Measurements from ENCODE around the gene VEGFA.

Gene VEGFA

DNA sequence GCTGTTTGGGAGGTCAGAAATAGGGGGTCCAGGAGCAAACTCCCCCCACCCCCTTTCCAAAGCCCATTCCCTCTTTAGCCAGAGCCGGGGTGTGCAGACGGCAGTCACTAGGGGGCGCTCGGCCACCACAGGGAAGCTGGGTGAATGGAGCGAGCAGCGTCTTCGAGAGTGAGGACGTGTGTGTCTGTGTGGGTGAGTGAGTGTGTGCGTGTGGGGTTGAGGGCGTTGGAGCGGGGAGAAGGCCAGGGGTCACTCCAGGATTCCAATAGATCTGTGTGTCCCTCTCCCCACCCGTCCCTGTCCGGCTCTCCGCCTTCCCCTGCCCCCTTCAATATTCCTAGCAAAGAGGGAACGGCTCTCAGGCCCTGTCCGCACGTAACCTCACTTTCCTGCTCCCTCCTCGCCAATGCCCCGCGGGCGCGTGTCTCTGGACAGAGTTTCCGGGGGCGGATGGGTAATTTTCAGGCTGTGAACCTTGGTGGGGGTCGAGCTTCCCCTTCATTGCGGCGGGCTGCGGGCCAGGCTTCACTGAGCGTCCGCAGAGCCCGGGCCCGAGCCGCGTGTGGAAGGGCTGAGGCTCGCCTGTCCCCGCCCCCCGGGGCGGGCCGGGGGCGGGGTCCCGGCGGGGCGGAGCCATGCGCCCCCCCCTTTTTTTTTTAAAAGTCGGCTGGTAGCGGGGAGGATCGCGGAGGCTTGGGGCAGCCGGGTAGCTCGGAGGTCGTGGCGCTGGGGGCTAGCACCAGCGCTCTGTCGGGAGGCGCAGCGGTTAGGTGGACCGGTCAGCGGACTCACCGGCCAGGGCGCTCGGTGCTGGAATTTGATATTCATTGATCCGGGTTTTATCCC, at the start of gene VEGFA:
TSS of gene VEGFA (plus strand) at position 686 of the 846 bp plus-strand sequence.
- peak; percentile 51 for DNase-seq

- no peak for DNase-seq
Measured at GRCh38 chr6:43720999-43721398, 49.0 kb upstream of the VEGFA start.

DNA sequence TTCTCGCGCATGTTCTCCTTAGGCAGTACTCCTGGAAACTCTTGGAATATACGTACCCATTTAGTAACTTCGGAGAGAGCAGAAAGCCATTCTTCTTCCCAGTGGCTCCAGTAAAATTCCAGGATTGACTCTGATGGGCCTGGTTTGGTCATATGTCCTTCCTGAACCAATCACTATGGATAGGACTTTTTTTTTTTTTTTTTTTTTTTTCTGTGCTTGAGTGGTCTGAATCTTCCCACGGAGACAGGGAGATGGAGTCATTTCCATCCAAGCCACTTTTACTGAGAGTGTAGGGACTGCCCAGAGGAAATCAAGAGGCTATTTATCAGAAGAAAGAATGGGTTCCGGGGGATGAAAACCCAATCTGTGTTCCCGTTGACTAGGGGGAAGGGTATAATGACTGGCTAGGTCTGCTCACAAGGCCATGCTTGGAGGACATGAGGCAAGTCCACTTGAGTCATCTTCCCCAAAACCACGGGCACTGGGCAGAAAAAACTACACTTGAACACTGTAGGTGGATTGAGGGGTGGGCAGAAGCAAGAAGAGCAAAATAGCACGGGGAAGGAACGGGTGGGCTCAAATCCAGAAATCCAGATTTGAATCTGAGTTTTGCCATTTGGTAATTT, 47.0 kb upstream of the VEGFA start:
- no peak for DNase-seq

DNA sequence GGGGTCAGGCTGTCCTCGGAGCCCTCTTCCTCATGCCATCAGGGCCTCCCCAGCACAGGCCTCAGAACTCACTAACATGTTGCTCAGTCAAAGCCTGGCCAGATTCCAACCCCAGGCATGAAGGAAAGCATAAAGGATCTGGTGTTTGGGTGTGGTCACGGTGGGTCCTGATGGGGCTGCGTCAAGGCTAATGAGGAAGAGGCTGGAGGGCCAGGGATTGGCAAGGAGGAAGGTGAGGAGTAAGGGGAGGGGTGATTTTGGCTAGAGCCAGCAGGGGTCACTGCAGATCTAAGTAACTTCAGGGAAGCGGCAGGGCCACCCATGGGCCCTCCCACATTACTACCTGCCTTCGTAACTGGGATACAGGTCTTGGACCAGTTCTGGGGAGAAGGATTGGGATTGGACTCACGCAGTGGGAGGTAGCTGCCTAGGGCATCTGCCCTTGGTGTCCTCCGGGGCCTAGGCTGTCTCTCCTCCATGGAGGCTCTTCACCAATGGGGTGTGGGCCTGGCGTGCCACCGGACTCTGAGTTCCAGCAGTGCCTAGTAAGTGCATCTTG, 46.2 kb upstream of the VEGFA start:
- peak; percentile 8 for DNase-seq

GRCh38 chr6:43724354-43724753, 45.7 kb upstream of the VEGFA start:
- DNase-seq, result no peak

- DNase-seq, result peak; percentile 70
Measured at GRCh38 chr6:43724914-43725642, 44.9 kb upstream of the VEGFA start.

GRCh38 chr6:43725643-43726580, 44.1 kb upstream of the VEGFA start:
- no peak for DNase-seq

GRCh38 chr6:43727634-43728033, 42.4 kb upstream of the VEGFA start:
- no peak for DNase-seq

DNA sequence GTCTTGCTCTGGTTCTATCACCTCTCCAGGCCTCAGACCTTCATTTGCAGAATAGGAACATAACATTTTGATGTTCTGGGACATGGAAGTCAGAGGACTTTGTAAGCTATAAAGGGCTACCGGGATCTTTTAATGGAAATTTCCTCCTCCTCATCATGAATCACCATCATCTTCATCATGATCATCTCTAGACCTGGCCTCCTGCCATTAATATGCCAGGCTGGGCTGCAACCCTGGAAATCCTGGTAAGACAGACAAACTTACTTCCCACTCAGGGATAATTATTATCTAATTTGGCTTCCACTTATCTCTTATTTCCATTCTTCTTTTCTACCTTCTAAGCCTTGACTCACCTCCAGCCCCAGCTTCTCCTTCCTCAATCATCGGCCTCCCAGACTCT, 41.4 kb upstream of the VEGFA start:
- DNase-seq, result no peak

GRCh38 chr6:43729537-43729936, 40.5 kb upstream of the VEGFA start:
- DNase-seq, result no peak

GRCh38 chr6:43730634-43731033, 39.4 kb upstream of the VEGFA start:
- DNase-seq, result no peak

- no peak for DNase-seq
Measured at GRCh38 chr6:43733471-43734293, 36.3 kb upstream of the VEGFA start.

DNA sequence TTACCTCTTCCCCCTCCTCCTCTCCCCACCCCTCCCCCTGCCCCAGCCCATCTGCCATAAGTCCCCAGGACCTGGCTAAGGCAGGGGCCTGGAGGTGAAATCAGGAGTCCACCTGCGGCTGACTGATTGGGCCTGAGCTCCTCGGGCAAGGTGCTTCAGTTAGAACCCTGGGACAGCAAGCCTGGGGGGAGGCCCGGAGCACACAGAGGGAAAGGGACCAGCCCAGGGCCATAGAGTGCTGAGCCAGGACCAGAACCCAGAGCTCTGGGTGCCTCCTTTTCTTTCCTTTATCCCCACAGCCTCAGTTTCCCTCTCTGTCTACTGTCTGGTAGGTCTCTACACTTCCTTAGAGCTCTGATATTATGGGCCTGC, 35.7 kb upstream of the VEGFA start:
- DNase-seq, result no peak

- no peak for DNase-seq
Measured at GRCh38 chr6:43735642-43736199, 34.3 kb upstream of the VEGFA start.

DNA sequence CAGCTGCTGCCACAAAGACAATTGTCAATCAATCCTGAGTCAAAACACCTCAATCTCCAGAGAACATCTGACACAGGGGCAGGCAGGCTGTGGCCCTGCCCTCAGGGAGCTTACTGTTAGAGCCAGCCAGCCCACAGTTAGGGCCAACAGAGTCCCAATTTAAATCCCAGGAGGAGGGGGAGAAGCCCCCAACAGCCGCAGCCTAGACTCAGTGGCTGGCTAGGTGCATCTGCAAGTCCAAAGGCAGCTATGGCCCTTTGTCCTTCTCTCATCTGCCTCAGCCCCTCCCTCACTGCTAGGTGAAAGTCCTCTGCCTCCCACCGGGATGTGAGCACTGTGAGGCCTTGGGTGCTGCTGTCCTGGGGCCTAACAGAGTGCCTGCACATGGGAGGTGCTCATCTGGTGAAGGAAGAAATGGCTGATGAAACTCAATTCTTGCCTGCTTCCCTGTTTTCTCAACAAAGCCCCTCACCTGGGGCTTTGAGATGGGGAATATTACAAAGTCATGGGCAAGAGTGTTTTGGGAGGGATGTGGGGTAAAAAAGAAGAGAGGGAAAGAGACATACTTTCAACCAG, 33.7 kb upstream of the VEGFA start:
- DNase-seq, result no peak

- no peak for DNase-seq
Measured at GRCh38 chr6:43736844-43737243, 33.2 kb upstream of the VEGFA start.

GRCh38 chr6:43737272-43738081, 32.5 kb upstream of the VEGFA start:
- no peak for DNase-seq

GRCh38 chr6:43738267-43738676, 31.7 kb upstream of the VEGFA start:
- DNase-seq, result no peak

DNA sequence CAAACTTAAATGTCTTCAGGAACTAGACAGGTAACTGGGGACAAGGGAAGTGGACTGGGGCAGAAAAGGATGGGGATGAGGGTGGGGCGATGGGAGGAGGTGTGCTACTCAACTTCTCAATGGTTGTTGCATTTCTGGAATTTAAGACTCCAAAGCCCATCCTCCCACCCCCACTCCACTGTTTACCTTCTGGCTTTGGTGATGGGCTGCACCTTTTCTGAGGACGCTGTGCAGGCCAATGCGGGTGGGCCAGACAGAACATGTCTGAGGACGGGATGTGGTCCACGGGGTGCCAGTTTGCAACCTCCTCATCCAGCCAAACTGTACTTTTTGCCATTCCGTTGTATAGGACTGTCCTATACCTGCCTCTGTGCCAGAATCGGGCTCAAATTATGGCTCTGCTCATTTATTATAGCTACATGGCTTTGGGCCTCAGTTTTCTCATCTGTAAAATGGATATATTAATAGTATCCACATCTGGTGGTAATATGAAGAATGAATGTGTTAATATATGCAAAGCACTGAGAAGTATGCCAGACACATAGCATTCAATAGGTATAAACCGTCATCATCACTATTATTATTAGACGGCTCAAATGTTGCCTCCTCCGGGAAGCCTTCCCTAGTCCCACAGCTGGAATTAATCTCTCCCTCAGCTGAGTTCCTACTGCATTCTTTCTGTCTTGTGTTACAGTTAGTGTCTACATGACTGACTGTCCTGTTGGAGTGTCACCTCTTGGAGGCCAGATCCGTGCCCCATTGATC, 31.0 kb upstream of the VEGFA start:
- DNase-seq, result no peak

Measured in NCI-H1048 (cell line).